ENCODE measurements around the gene FYB1. TPM values are rescaled to one million over a fixed set of nuclear protein-coding genes. Genes with fewer than 3 reads are reported as not detected.

The FYB1 gene
- total RNA-seq, 1 experiment from 2014 or later, result 1.1 TPM

DNA sequence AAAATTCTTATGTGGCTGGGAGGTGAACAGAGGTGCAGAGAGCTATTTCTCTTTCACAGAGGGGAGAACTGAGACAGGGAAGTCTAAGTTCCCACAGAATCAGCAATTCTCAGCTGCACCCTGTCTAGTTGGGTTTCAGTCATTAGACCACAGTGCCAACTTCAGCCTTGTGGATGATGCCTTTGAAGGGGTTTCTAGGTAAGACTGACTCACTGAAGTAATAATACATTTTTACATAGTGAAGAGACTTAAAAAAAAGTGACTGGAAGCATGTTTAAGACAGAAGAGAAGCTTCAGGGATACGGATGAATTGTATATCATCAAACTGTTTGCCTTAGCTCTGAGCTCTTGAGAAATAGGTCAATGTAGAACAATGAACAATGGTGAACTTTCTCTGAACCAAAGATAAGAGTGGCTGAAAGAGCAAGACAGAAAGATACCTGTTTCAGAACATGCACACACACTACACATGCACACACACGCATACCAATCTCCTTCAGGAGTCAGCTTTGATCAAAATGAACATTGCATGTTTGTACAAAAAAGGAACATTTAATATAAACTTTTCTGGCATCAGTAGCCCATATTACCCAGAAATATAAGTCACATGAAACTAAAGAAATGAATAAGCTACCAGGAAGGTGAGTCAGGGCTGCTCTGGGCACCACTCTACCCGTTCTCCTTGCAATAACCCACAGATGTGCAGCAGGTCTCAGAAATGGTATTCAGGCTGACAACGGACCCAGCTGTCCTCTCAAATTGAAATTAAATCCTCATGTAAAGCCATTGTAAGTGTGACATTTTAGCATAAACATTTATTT, 12.6 kb upstream of the FYB1 start:
- Histone ChIP-seq H3K4me2 (ENCODE audit: low read length) (peak overlapping the region; percentile 54), H3F3A (ENCODE audit: low read length, unreplicated experiment) (peaks cover 9% of the 10 kb centered on the region), H3K27ac (ENCODE audit: low read length) (peak overlapping the region; percentile 89), H3K9ac (ENCODE audit: low read length) (peak overlapping the region; percentile 40), H3K27me3 (ENCODE audit: low read length) (no peaks in the 10 kb centered on the region), H4K20me1 (ENCODE audit: low read length) (no peaks in the 10 kb centered on the region), H3K9me3 (ENCODE audit: low read length) (no peaks in the 10 kb centered on the region), H3K9me2 (replicated peaks; ENCODE audit: low read length) (no peaks in the 10 kb centered on the region), H3K36me3 (ENCODE audit: low read depth, low read length) (no peaks in the 10 kb centered on the region), H2AFZ (ENCODE audit: low read length) (peak overlapping the region; percentile 42), H3K4me3 (ENCODE audit: low read length) (no peak overlapping the region), H3K4me1 (ENCODE audit: insufficient read depth, low read length) (peaks cover 13% of the 10 kb centered on the region), H3K79me2 (ENCODE audit: low read length) (no peaks in the 10 kb centered on the region)
- ChIA-PET CTCF (interaction anchor here (1.3 kb wide), 1 partner anchor 14 kb away, joined by 5 read pairs; no protein-coding TSS in a partner anchor), POLR2A (ENCODE audit: unreplicated experiment) (interaction anchor here (0.6 kb wide), 2 partner anchors 229 to 522 kb away, joined by 3 to 4 read pairs; no protein-coding TSS in a partner anchor)
- peak; percentile 79 for DNase-seq
- BruUV-seq (replicated peaks), result no TSS peak
- ATAC-seq, result peak; percentile 99
- intact Hi-C loops (cut with micrococcal nuclease), result no loop called here
- no peak for TF ChIP-seq CTCF (conservative IDR thresholded peaks at IDR 0.05; ENCODE audit: low read depth, low read length)
- no peak for TF ChIP-seq EZH2 (IDR thresholded peaks at IDR 0.05; ENCODE audit: low read length, unreplicated experiment)
- no peak for TF ChIP-seq EZH2phosphoT487 (IDR thresholded peaks at IDR 0.05; ENCODE audit: borderline replicate concordance, low read length)

GRCh38 chr5:39228596-39228995, 9.2 kb upstream of the FYB1 start:
- ChIA-PET POLR2A (ENCODE audit: unreplicated experiment) (no interaction called here), CTCF (no interaction called here)
- H3K9me3 ChIP-seq (ENCODE audit: low read length), result no peaks in the 10 kb centered on the region
- no peaks in the 10 kb centered on the region for H3K79me2 ChIP-seq (ENCODE audit: low read length)
- H2AFZ ChIP-seq (ENCODE audit: low read length), result no peak overlapping the region
- peaks cover 28% of the 10 kb centered on the region for H3K4me1 ChIP-seq (ENCODE audit: insufficient read depth, low read length)
- ATAC-seq, result no peak
- H3K36me3 ChIP-seq (ENCODE audit: low read depth, low read length), result no peaks in the 10 kb centered on the region
- H3K4me3 ChIP-seq (ENCODE audit: low read length), result no peak overlapping the region
- no peaks in the 10 kb centered on the region for H4K20me1 ChIP-seq (ENCODE audit: low read length)
- no peaks in the 10 kb centered on the region for H3K9me2 ChIP-seq (replicated peaks; ENCODE audit: low read length)
- H3K9ac ChIP-seq (ENCODE audit: low read length), result no peak overlapping the region
- no peak overlapping the region for H3K27ac ChIP-seq (ENCODE audit: low read length)
- H3K27me3 ChIP-seq (ENCODE audit: low read length), result no peaks in the 10 kb centered on the region
- DNase-seq, result no peak
- H3K4me2 ChIP-seq (ENCODE audit: low read length), result no peak overlapping the region
- H3F3A ChIP-seq (ENCODE audit: low read length, unreplicated experiment), result peaks cover 14% of the 10 kb centered on the region
- intact Hi-C loops (cut with micrococcal nuclease), result no loop called here
- TF ChIP-seq EZH2phosphoT487 (IDR thresholded peaks at IDR 0.05; ENCODE audit: borderline replicate concordance, low read length) (no peak), EZH2 (IDR thresholded peaks at IDR 0.05; ENCODE audit: low read length, unreplicated experiment) (no peak), CTCF (conservative IDR thresholded peaks at IDR 0.05; ENCODE audit: low read depth, low read length) (no peak)
- no TSS peak for BruUV-seq (replicated peaks)

DNA sequence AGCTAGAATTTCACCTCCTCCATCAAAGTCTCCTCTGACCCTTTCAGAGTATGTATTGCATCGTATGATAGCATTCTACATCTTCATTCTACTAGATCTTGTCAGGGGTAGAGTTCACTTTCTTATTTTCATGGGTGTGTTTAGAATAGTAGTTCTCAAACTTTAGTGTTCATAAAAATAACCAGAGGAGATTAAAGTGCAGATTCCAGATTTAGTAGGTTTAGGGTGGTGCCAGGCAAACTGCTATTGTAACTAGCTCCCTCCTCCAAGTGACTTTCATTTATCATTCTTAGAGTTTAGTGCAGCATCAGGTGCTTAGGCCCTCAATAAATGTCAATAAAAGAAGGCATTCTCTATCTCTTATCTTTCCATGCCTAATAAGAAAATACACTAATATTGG, 7.2 kb upstream of the FYB1 start:
- Histone ChIP-seq H3K4me2 (ENCODE audit: low read length) (no peak overlapping the region), H3K4me3 (ENCODE audit: low read length) (no peak overlapping the region), H3K36me3 (ENCODE audit: low read depth, low read length) (no peaks in the 10 kb centered on the region), H3K27ac (ENCODE audit: low read length) (no peak overlapping the region), H3K9ac (ENCODE audit: low read length) (no peak overlapping the region), H3K27me3 (ENCODE audit: low read length) (no peaks in the 10 kb centered on the region), H3K79me2 (ENCODE audit: low read length) (no peaks in the 10 kb centered on the region), H3F3A (ENCODE audit: low read length, unreplicated experiment) (peaks cover 7% of the 10 kb centered on the region), H3K9me2 (replicated peaks; ENCODE audit: low read length) (no peaks in the 10 kb centered on the region), H3K9me3 (ENCODE audit: low read length) (no peaks in the 10 kb centered on the region), H4K20me1 (ENCODE audit: low read length) (no peaks in the 10 kb centered on the region), H3K4me1 (ENCODE audit: insufficient read depth, low read length) (peaks cover 26% of the 10 kb centered on the region), H2AFZ (ENCODE audit: low read length) (no peak overlapping the region)
- ChIA-PET POLR2A (ENCODE audit: unreplicated experiment) (no interaction called here), CTCF (no interaction called here)
- ATAC-seq (no peak), DNase-seq (no peak)
- intact Hi-C loops (cut with micrococcal nuclease), result no loop called here
- TF ChIP-seq EZH2phosphoT487 (IDR thresholded peaks at IDR 0.05; ENCODE audit: borderline replicate concordance, low read length) (no peak), EZH2 (IDR thresholded peaks at IDR 0.05; ENCODE audit: low read length, unreplicated experiment) (no peak), CTCF (conservative IDR thresholded peaks at IDR 0.05; ENCODE audit: low read depth, low read length) (no peak)
- no TSS peak for BruUV-seq (replicated peaks)

Data from PC-3 (cell line).